Measurements from ENCODE around the gene ERVH48-1. TPM values are rescaled to one million over a fixed set of nuclear protein-coding genes. Genes with fewer than 3 reads are reported as not detected.

ERVH48-1 gene
- polyA plus RNA-seq, 2 of the 4 experiments (the other 2 are of a cell fraction) = not detected

DNA sequence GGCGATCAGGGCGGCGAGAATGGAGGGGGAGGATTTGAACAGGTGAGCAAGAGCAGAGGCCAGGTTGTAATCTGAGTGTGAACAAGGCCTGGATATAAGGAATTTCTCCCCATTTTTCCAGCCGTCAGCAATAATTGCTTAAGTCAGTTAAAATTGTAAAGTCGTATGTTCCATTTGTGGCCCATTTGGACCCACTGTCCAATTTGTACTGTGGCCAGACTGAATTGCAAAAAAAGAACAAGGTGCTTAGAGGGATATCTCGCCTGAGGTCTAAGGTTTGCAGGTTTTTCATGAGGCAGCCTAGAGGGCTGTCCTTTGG lies 1.0 kb downstream of the ERVH48-1 start:
- 85% methylated on average over 6 of the region's 6 CpGs for WGBS (ENCODE audit: missing lambda C conversion rate)
- POLR2A ChIA-PET = no interaction called here
- H3K27ac ChIP-seq = peak overlapping the region; percentile 55 to 86; a peak in 5 of 6 replicates
- H3K4me2 ChIP-seq = no peak overlapping the region
- no peak overlapping the region for H3K4me3 ChIP-seq
- no peak for TF ChIP-seq REST (IDR thresholded peaks at IDR 0.05)
- TF ChIP-seq MAFK (IDR thresholded peaks at IDR 0.05; ENCODE audit: partially characterized antibody) = peak; percentile 25
- no peak for TF ChIP-seq RARB (CRISPR knock-in tag; IDR thresholded peaks at IDR 0.05)
- TF ChIP-seq RNF2 (IDR thresholded peaks at IDR 0.05; ENCODE audit: borderline replicate concordance, low read depth) = no peak
- DNase-seq (ENCODE audit: low read depth in 1 of 2, low spot score in 1 of 2) (no peak), ATAC-seq (no peak), FAIRE-seq (no peak)
- peaks cover 6% of the 10 kb centered on the region; the same call in 1 of the 3 replicates for H3K4me1 ChIP-seq
- H3K9me3 ChIP-seq = no peaks in the 10 kb centered on the region
- CTCF ChIA-PET = no interaction called here

- TF ChIP-seq FOSB (CRISPR knock-in tag; IDR thresholded peaks at IDR 0.05) = no peak
- TF ChIP-seq RARB (CRISPR knock-in tag; IDR thresholded peaks at IDR 0.05) = no peak
- peak; percentile 60 for TF ChIP-seq SMC3 (IDR thresholded peaks at IDR 0.05)
- TF ChIP-seq RCOR1 (IDR thresholded peaks at IDR 0.05; ENCODE audit: low read depth, low read length) = no peak
- no peak for TF ChIP-seq HOXB5 (CRISPR knock-in tag; IDR thresholded peaks at IDR 0.05)
- TF ChIP-seq BHLHE40 (IDR thresholded peaks at IDR 0.05; ENCODE audit: low read depth, low read length) = no peak
- TF ChIP-seq CHD4 (IDR thresholded peaks at IDR 0.05; ENCODE audit: borderline replicate concordance) = no peak
- TF ChIP-seq, protein P1, sequence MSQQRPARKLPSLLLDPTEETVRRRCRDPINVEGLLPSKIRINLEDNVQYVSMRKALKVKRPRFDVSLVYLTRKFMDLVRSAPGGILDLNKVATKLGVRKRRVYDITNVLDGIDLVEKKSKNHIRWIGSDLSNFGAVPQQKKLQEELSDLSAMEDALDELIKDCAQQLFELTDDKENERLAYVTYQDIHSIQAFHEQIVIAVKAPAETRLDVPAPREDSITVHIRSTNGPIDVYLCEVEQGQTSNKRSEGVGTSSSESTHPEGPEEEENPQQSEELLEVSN (IDR thresholded peaks at IDR 0.05; ENCODE audit: borderline replicate concordance, low read depth) = peak; percentile 65; the same call in 1 of the 2 replicates
- no peak for TF ChIP-seq KDM1A (IDR thresholded peaks at IDR 0.05; ENCODE audit: low read depth)
- no peak for TF ChIP-seq JUN (IDR thresholded peaks at IDR 0.05)
- TF ChIP-seq ZSCAN20 (CRISPR knock-in tag; IDR thresholded peaks at IDR 0.05) = no peak
- peak; percentile 79 to 83 for TF ChIP-seq RAD21 (conservative IDR thresholded peaks at IDR 0.05 in 1 of 2, IDR thresholded peaks at IDR 0.05 in 1 of 2)
- TF ChIP-seq EHMT2 (IDR thresholded peaks at IDR 0.05; ENCODE audit: low read depth) = no peak
- TF ChIP-seq HOXB13 (CRISPR knock-in tag; IDR thresholded peaks at IDR 0.05; ENCODE audit: low read depth) = no peak
- TF ChIP-seq ZC3H11A (IDR thresholded peaks at IDR 0.05) = no peak
- no peak for TF ChIP-seq NPAS2 (CRISPR knock-in tag; IDR thresholded peaks at IDR 0.05; ENCODE audit: borderline replicate concordance)
- no peak for TF ChIP-seq ESRRA (IDR thresholded peaks at IDR 0.05; ENCODE audit: borderline replicate concordance, low read length)
- TF ChIP-seq RFX5 (IDR thresholded peaks at IDR 0.05) = no peak
- no peak for TF ChIP-seq TP53 (CRISPR knock-in tag; IDR thresholded peaks at IDR 0.05)
- no peak for TF ChIP-seq FOSL2 (IDR thresholded peaks at IDR 0.05)
- TF ChIP-seq FOSL2 (CRISPR knock-in tag; IDR thresholded peaks at IDR 0.05) = no peak
- no peak for TF ChIP-seq GATA3 (IDR thresholded peaks at IDR 0.05; ENCODE audit: borderline replicate concordance)
- TF ChIP-seq EP300 (IDR thresholded peaks at IDR 0.05) = no peak
- TF ChIP-seq, protein P2, sequence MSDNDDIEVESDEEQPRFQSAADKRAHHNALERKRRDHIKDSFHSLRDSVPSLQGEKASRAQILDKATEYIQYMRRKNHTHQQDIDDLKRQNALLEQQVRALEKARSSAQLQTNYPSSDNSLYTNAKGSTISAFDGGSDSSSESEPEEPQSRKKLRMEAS (IDR thresholded peaks at IDR 0.05) = peak; percentile 61
- TF ChIP-seq HDAC2 (IDR thresholded peaks at IDR 0.05) = no peak
- no peak for TF ChIP-seq FOXS1 (CRISPR knock-in tag; IDR thresholded peaks at IDR 0.05)
- TF ChIP-seq, protein P3, sequence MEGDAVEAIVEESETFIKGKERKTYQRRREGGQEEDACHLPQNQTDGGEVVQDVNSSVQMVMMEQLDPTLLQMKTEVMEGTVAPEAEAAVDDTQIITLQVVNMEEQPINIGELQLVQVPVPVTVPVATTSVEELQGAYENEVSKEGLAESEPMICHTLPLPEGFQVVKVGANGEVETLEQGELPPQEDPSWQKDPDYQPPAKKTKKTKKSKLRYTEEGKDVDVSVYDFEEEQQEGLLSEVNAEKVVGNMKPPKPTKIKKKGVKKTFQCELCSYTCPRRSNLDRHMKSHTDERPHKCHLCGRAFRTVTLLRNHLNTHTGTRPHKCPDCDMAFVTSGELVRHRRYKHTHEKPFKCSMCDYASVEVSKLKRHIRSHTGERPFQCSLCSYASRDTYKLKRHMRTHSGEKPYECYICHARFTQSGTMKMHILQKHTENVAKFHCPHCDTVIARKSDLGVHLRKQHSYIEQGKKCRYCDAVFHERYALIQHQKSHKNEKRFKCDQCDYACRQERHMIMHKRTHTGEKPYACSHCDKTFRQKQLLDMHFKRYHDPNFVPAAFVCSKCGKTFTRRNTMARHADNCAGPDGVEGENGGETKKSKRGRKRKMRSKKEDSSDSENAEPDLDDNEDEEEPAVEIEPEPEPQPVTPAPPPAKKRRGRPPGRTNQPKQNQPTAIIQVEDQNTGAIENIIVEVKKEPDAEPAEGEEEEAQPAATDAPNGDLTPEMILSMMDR (IDR thresholded peaks at IDR 0.05) = peak; percentile 59
- DNase-seq (ENCODE audit: low read depth in 1 of 2, low spot score in 1 of 2) (peak; percentile 75 to 83), ATAC-seq (peak; percentile 77 to 94; a peak in 5 of 6 replicates), FAIRE-seq (no peak)
- H3K4me3 ChIP-seq = no peak overlapping the region
- peaks cover 6% of the 10 kb centered on the region; the same call in 1 of the 3 replicates for H3K4me1 ChIP-seq
- H3K27ac ChIP-seq = peak overlapping the region; percentile 55 to 86
- ChIA-PET POLR2A (no interaction called here), CTCF (interaction anchor here (0.6 to 1.0 kb wide), 3 partner anchors 10 to 42 kb away, joined by 4 to 5 read pairs (median 5); no protein-coding TSS in a partner anchor)
- 42% methylated on average over 15 of the region's 18 CpGs for WGBS (ENCODE audit: missing lambda C conversion rate)
- H3K4me2 ChIP-seq = peak overlapping the region; percentile 12; the same call in 1 of the 3 replicates
- H3K9me3 ChIP-seq = no peaks in the 10 kb centered on the region
Measured at GRCh38 chr21:42923553-42924432, 1.6 kb downstream of the ERVH48-1 start.
